ENCODE results near the gene SMC1A. TPM values are rescaled to one million over a fixed set of nuclear protein-coding genes. Genes with fewer than 3 reads are reported as not detected.

SMC1A gene
- total RNA-seq, 4 donors from 2014 or later, result 23.0 to 48.9 (median 30.4) TPM

DNA sequence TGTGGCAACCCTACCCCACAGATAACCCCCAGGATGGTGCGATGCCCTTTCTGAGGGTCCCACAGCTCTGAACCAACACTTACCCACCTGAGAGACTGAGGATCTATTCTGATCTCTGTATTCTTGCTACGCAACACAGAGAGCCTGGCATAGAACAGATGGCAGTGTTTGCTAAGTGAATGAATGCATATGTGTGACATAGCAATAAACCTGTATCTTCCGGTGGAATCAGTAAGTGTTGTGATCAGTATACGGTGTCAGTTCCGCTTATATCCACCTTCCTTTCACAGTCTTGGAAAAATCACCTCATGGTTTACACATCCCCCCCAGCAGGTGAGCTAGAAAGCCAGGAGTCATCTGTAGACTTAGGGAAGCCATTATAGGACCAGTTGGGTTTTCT is 17.6 kb upstream of the SMC1A start:
- WGBS, 2 donors, result 43 to 69% methylated on average over 5 of the region's 5 CpGs
- TF ChIP-seq, protein P1, sequence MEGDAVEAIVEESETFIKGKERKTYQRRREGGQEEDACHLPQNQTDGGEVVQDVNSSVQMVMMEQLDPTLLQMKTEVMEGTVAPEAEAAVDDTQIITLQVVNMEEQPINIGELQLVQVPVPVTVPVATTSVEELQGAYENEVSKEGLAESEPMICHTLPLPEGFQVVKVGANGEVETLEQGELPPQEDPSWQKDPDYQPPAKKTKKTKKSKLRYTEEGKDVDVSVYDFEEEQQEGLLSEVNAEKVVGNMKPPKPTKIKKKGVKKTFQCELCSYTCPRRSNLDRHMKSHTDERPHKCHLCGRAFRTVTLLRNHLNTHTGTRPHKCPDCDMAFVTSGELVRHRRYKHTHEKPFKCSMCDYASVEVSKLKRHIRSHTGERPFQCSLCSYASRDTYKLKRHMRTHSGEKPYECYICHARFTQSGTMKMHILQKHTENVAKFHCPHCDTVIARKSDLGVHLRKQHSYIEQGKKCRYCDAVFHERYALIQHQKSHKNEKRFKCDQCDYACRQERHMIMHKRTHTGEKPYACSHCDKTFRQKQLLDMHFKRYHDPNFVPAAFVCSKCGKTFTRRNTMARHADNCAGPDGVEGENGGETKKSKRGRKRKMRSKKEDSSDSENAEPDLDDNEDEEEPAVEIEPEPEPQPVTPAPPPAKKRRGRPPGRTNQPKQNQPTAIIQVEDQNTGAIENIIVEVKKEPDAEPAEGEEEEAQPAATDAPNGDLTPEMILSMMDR (IDR thresholded peaks at IDR 0.05), result no peak
- TF ChIP-seq POLR2A (IDR thresholded peaks at IDR 0.05), result no peak
- intact Hi-C loops (cut with DNase I; ENCODE audit: low total_unique reads), result no loop called here
- no peak overlapping the region for H3K4me3 ChIP-seq (ENCODE audit: low read depth, poor library complexity, severe bottlenecking)
- no peak for DNase-seq (ENCODE audit: low spot score in 2 of 2)

DNA sequence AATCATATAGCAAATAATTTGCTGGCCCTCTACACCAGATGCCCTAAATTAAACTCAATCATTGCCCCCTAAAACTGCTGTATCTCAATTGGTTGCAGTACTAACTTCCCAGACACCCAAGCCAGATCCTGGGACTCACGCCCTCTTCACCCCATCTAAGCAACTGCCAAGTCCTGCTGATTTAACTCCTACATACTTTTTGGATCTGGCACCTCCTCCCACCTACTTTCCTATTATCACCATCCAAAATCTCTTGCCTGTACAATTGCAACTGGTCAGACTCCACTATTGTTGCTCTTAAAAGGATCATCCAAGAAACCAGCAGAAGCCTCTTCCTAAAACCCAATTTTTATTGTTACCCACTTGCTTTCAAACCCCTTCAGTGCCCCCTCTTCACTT is 16.4 kb upstream of the SMC1A start:
- no peak for TF ChIP-seq POLR2A (IDR thresholded peaks at IDR 0.05)
- TF ChIP-seq, protein P1 (IDR thresholded peaks at IDR 0.05), result no peak
- no peak for DNase-seq (ENCODE audit: low spot score in 2 of 2)
- H3K4me3 ChIP-seq (ENCODE audit: low read depth, poor library complexity, severe bottlenecking), result no peak overlapping the region
- intact Hi-C loops (cut with DNase I; ENCODE audit: low total_unique reads), result loop anchor here (10.0 kb wide), 1 partner anchor 124 kb away; no protein-coding TSS in a partner anchor
- 31 to 32% methylated on average over 1 of the region's 1 CpG for WGBS, 2 donors

DNA sequence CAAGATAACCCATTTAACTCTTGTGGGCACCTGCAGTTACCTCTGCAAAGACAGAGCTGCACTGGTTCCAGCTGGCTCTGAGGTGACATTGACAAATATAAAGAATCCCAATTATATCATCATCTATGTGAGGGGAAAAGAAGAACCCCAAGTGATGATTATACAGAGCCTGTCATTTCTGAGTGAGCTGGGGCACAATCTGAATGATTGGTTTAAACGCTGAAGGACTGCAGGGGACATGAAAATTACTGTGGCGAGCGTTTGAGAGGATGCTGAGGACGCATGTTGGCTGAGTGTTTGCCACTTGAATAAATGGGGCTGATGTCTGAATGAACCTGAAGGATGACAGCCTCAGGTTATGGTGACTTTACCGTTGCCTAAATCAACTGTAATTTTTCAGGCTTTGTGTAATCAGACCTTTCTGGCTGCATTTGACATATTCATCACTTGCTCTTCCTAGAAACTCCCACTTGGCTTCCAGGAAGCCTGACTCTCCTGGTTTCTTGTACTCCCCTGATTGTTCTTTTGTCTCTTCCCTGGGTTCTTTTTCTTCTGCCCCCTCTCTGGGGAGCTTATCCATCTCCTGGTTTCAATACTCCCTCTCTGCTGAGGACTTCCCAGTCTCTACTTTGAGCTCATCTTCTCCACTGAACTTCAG is 15.8 kb upstream of the SMC1A start:
- intact Hi-C loops (cut with DNase I; ENCODE audit: low total_unique reads), result loop anchor here (10.0 kb wide), 1 partner anchor 124 kb away; no protein-coding TSS in a partner anchor
- H3K4me3 ChIP-seq (ENCODE audit: low read depth, poor library complexity, severe bottlenecking), result no peak overlapping the region
- WGBS, 2 donors, result 52 to 71% methylated on average over 5 of the region's 5 CpGs
- TF ChIP-seq, protein P1 (IDR thresholded peaks at IDR 0.05), result no peak
- TF ChIP-seq POLR2A (IDR thresholded peaks at IDR 0.05), result no peak
- no peak for DNase-seq (ENCODE audit: low spot score in 2 of 2)

DNA sequence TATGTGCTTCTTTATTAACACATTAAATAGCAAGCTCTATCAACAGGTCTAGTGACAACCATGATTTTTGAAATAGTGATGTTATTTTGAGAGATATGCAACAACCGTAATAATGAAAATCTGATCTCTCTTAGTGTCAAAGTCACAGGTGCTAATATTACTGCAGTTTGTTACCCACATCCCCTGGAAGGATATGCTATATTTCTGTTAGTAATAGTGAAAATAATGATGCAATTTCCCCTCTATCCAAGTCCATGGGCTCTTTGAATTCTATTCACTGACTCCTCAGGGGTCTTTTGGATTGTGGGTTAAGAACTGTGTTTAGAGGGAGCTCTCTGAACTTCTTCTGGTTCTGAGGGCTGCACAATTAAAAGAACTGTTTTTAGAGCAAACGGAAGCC is 14.8 kb upstream of the SMC1A start:
- intact Hi-C loops (cut with DNase I; ENCODE audit: low total_unique reads), result loop anchor here (10.0 kb wide), 1 partner anchor 122 kb away; no protein-coding TSS in a partner anchor
- H3K4me3 ChIP-seq (ENCODE audit: low read depth, poor library complexity, severe bottlenecking), result no peak overlapping the region
- WGBS, 2 donors, result 63 to 85% methylated on average over 2 of the region's 2 CpGs
- DNase-seq (ENCODE audit: low spot score in 2 of 2), result no peak
- TF ChIP-seq, protein P1 (IDR thresholded peaks at IDR 0.05), result no peak
- no peak for TF ChIP-seq POLR2A (IDR thresholded peaks at IDR 0.05)

DNA sequence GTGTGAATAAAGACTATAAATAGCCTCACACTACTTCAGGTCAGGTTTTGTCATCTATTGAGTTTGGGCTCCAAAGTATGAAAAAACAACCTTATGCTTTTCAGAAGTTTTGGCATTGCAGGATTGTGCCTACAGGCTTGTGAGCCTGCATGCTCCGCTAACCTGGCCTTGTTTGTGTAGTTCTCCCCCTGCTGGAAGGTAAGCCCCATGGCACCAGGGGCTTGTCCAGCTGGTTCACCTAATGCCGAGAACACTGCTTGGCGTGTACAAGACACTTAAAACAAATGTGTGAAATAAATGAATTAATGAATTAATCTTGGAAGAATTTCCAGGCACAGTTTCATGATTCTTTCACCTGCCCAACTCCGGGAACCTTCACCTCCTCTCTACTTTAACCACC is 13.5 kb upstream of the SMC1A start:
- no peak overlapping the region for H3K4me3 ChIP-seq (ENCODE audit: low read depth, poor library complexity, severe bottlenecking)
- intact Hi-C loops (cut with DNase I; ENCODE audit: low total_unique reads), result loop anchor here (10.0 kb wide), 1 partner anchor 121 kb away; no protein-coding TSS in a partner anchor
- DNase-seq (ENCODE audit: low spot score in 2 of 2), result no peak
- 0 to 4% methylated on average over 4 of the region's 4 CpGs for WGBS, 2 donors
- no peak for TF ChIP-seq POLR2A (IDR thresholded peaks at IDR 0.05)
- TF ChIP-seq, protein P1 (IDR thresholded peaks at IDR 0.05), result no peak

Measured in lower leg skin (tissue), 4 donors.